T47D (cell line): ENCODE results near the gene TCF12.
"Not testable (repeated sequence)": the region's sequence is repeated elsewhere in the genome, so short reads cannot be mapped to it uniquely, and the experiment has no call there.

ENCODE experiments used
- DNase-seq, 2 experiments: peaks; one replicate each; pipeline versions ENCODE4 v3.0.0 to v3.0.0-alpha.2; 2011 to 2012; ENCODE audit warnings: low read depth in 1 of 2, low spot score in 1 of 2
- JUND ChIP-seq: IDR thresholded peaks from 2 replicates; pipeline ENCODE4 v1.6.1; 2012; ENCODE audit warnings: low read depth
- in situ Hi-C: cut with HindIII; loops from 2 replicates; pipeline ENCODE4 v1.10.0; 2016; ENCODE audit warnings: low sequenced_read_pairs, low pct_unique_long_range_greater_than_20kb

Gene TCF12

DNA sequence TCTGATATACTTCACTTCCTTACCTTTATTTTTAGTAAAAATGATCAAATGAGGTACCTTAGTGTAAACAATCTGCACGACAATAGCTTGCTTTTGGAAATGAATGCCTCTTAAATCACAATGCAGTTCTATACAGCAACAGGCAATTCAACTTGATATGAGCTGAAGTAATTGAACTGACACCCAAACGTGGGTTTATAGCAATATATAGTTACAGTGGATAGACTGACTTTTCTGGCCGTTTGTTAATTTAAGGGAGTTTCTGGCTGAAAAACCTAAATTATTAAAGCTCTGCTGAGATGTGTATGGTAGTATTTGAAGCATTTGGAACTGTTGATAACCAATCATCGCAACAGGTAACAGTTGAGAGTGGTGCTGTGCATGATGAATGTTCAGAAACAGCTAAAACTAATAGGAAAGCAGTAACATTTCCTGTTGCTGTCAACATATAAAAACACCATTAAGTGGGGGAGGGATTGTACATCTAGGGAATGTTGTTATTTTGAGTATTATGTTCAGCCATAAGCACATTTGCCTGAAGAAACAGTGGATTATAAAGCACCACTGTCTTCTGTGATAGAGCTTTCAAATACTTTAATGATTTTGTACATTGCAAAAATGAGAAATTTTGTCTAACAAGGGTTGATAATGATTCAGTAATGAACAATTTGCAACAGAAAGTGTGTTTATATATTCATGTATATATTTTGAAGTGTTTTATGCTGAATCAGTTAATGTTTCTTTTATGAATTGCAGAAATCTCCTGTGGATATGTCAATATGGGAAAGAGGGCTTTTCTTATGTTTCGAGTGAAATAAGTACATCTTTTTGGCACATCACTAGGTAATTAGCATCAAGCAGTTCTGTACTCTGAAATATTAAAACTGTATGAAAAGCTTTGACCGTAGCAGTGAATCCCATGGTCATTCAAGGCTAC, 176.1 kb downstream of the TCF12 start:
- no peak for TF ChIP-seq JUND
- in situ Hi-C loops = no loop called here
- no peak for DNase-seq

DNA sequence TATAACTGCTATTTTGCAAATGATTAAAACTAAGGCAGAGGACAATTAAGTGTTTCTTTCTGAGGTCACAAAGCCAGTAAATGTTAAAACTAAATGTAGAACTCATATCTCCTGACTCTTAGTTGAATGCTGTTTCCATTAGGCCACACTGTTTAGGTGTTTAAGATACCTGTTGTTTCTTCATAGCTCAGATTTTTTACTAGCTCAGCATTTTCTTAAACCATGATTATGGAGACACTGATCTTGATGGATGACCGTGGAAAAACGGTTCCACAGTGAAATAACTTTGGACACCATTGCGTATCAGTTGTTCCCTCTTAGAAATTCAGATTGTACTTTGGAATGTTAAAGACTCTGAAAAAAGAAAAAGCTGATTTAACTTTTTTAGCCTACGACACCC, 177.5 kb downstream of the TCF12 start:
- DNase-seq = no peak
- in situ Hi-C loops = no loop called here
- no peak for TF ChIP-seq JUND

DNA sequence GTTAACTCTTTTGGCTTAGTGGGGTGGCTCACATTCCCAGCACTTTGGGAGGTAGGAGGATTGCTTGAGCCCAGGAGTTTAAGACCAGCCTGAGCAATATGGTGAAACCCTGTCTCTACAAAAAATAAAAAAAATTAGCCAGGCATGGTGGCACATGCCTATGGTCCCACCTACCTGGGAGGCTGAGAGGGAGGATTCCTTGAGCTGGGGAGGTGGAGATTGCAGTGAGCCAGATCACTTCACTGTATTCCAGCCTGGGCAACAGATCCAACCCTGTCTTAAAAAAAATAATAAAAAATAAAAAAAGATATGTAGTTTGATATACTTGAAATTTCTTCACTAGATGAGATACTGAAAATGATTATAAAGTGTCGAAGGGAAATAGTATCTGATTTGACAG, 178.8 kb downstream of the TCF12 start:
- in situ Hi-C loops = no loop called here
- TF ChIP-seq JUND = no peak
- no peak for DNase-seq

DNA sequence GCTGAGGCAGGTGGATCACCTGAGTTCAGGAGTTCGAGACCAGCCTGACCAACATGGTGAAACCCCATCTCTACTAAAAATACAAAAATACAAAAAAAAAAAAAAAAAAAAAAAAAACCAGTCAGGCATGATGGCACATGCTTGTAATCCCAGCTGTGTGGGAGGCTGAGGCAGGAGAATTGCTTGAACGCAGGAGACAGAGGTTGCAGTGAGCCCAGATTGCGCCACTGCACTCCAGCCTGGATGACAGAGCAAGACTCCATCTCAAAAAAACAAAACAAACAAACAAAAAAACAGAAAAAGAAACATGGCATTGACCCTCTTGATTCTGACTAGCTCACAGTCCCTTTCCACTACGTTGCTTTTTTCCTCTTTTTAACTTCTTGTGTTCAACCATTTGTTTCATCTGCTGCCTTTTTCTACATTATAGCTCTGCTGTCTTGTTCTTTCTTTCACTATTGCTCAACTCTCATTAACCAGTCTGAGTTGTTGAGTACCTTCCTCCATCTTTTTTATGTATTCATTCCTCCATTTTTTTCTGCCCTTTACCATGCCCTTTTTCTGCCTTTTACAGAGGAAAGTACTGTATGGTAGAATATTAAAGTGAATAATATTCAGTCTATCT, 179.6 kb downstream of the TCF12 start:
- in situ Hi-C loops, DNase-seq: not testable (repeated sequence)

DNA sequence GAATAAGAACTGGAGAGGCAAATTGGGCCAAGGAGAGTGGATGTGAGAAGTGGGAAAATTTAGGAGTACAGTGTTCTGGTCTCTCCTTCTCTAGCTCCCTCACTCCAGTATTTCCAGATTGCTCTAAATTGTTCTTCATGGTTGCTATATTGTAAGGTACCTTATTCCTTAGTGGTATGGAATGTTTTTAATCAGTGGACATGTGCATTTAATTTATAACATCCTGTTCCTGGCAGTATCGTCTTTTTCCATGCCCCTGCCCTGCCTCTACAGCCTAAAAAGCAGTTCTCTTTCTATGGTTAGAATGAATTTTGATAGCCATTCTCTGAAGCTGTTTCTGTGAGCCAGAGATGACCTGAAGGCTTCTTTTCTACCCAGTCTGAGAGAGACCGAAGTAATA, 180.5 kb downstream of the TCF12 start:
- no peak for TF ChIP-seq JUND
- DNase-seq = no peak
- in situ Hi-C loops = no loop called here

DNA sequence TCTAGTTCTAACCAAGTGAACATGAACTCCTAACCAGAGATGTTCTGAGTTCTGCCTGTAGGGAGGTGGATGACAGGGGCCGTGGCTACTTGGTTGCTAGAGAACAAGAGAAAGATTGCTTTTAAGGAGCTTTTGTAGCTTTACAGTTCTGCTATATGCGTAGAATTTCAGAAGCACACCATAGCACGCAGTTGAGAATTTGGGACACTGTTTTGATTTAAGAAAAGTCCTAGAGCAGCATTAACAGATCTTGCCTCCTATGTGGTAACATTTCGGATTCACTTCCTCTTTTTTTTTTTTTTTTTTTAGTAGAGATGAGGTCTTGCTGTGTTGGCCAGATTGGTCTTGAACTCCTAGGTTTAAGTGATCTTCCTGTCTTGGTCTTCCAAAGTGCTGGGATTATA, 181.7 kb downstream of the TCF12 start:
- no peak for DNase-seq
- TF ChIP-seq JUND = no peak
- in situ Hi-C loops = no loop called here

DNA sequence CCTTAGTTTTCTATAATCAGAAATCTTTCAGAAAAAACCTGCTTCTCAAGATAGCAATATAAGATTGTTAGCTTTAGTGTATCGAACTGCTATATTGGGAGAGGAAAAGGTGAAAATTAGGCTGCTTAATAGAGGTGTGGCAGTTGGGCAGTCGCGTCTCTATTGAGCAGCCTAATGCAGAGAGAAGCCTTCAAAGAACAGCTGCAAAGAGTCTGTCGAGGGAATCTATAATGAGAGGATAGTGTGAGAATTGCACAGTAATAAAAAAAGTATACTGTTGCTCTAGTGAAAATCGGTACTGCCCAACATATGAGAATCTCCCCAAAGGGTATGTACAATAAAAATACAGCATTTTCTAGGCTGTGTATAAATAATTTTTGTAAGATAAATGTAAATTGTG, 184.4 kb downstream of the TCF12 start:
- no peak for DNase-seq
- TF ChIP-seq JUND = no peak
- in situ Hi-C loops = no loop called here

DNA sequence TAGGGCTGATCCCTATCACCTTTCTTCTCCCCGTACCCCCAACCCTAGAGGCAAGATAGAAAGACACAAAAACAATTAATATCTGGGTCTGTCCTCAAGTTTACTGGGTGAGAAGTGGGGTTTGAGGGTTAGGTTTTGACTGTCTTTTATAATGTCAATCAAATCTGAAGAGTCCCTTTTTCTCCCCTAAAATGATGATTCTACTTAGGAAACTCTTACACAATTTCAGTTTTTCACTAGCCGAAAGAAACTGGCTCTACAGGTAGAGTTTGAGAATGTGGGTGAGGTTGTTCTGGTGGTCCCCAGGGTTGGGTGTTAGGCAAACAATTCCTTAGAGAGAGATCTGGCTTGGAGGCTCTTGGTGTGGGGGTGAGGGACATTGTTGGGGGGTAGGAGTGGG, 189.9 kb downstream of the TCF12 start:
- in situ Hi-C loops = no loop called here
- TF ChIP-seq JUND = no peak
- no peak for DNase-seq

DNA sequence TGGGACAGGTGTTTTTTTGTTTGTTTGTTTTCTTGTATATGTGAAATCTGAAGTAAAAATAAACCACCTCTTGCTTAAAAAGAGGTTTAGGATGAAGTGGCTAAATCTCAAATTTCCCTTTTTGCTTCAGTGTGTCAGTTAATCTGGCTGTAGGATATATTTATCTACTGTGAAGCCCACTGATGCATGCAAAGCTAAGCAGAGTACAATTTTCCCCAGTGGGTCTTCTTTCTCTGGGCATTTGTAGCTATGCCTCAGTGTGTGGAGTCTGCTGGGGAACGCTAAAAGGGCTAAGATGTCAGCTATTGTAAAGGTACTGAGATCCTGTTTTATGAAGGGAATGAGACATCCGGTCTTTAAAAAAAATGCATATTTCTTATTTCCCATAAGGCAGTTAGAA, 190.6 kb downstream of the TCF12 start:
- in situ Hi-C loops = no loop called here
- no peak for DNase-seq
- TF ChIP-seq JUND = no peak

DNA sequence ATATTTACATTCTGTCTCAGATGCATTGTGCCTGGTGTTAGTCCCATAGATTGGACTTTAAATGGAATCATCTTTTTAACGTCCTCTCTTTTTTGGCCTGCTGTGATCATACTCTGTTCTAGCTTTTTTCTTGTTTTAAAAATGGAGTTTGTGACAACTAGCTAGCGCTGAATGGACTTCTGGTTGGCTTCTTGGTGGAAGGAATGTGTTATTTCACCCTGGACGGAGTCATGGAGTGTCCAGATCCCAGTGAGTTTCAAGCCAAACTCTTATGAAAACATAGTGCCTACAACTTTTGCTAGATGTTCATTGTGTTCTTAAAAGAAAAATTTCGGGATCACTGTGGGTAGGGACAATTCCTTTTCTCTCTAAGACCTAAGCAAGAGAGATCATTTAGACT, 192.6 kb downstream of the TCF12 start:
- no peak for DNase-seq
- in situ Hi-C loops = no loop called here
- TF ChIP-seq JUND = no peak

DNA sequence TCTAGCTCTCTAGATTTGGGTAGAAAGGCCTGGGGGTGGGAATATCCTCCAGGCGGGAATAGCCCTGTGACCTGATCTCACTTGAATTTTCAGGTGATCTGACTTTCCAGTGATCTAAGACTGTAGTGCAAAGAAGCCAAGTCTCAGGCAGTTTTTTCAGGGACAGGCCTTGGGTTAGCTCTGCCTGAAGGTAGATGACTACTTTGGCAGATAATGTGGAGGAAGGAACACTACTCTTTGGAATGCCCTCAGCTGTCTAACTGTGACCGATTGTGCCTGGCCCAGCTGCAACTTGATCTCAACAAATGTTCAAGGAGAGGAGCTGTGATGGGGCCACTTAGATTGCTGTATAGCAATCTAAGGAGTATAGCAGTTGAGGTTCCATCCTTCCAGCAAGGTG, 193.7 kb downstream of the TCF12 start:
- in situ Hi-C loops = no loop called here
- no peak for TF ChIP-seq JUND
- no peak for DNase-seq

DNA sequence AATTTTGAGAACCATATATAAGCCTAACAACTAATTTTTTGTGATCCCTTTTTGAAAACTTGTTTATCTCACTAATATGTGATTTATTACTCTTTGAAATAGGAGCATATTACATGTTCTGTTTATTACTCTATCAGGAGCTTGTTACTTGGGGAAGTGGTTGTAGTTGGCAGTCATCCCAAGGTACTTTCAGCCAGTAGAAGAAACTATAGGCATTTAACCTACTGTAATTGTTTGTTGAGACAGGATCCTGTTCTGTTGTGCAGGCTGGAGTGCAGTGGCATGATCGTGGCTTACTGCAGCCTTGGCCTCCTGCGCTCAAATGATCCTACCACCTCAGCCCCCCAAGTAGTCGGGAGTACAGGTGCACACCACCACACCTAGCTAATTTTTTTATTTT, 195.6 kb downstream of the TCF12 start:
- TF ChIP-seq JUND = no peak
- in situ Hi-C loops = no loop called here
- peak in 1 of 2 experiments; percentile 10 for DNase-seq

DNA sequence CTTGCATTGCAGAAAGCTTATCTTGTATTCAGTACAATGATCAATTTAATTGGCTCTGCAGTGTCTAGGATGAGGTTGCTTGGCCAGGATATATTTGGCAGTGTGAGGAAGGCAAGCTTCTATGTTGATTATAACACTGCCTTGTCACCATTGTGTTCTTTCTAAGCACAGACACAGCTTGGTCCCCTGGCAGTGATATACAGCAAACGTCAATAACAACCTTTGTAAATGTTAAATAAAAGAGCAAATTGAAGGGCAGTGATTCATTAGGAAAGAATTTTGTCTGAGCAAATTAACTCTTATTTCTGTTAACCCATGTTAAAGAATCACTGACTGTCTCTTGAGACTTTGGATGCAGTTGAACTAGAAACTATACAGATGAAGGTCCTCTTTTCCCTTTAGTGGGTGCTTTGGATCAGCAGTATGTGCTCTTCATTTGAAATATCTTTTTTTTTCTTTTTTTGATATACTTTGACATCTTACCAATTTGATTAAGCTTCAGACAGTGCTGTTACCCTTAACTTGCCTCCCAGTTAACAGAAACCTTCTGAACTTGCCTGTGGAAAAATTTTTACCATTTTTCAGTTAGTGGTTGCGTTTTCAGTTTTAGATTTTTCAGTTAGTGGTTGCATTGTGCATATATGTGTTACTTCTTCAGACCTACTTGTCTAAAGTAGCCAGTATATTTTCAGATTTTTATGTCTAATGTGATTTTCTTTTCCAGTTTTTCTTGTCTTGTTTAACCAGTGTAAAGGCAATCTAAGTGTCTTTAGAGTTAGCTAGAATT, 199.8 kb downstream of the TCF12 start:
- in situ Hi-C loops = no loop called here
- TF ChIP-seq JUND = no peak
- DNase-seq = no peak
